Stomach smooth muscle (tissue), 2 donors: ENCODE data around the gene RNF222.
"Not testable (repeated sequence)": the region's sequence is repeated elsewhere in the genome, so short reads cannot be mapped to it uniquely, and the experiment has no call there.

Experiments
- H3K27ac ChIP-seq: one replicate; pipeline ENCODE4 v1.7.0; 2013; ENCODE audit warnings: mild to moderate bottlenecking, low read length, inconsistent platforms
- H3K27me3 ChIP-seq, 2 donors: one replicate each; pipeline ENCODE4 v1.7.0; 2013; ENCODE audit warnings: low read length in 2 of 2; ENCODE audit not compliant: insufficient read depth in 2 of 2, control insufficient read depth in 1 of 2
- H3K36me3 ChIP-seq, 2 donors: one replicate each; pipeline ENCODE4 v1.7.0; 2013; ENCODE audit warnings: low read length in 2 of 2; ENCODE audit not compliant: control insufficient read depth in 2 of 2, insufficient read depth in 2 of 2
- H3K4me1 ChIP-seq: one replicate; pipeline ENCODE4 v1.7.0; 2013; ENCODE audit warnings: low read length; ENCODE audit not compliant: control insufficient read depth, insufficient read depth
- H3K4me3 ChIP-seq, 2 donors: one replicate each; pipeline ENCODE4 v1.7.0; 2013; ENCODE audit warnings: low read length in 2 of 2
- H3K9ac ChIP-seq, 2 donors: one replicate each; pipeline ENCODE4 v1.7.0; 2013; ENCODE audit warnings: low read length in 2 of 2, mild to moderate bottlenecking in 1 of 2
- H3K9me3 ChIP-seq, 2 donors: one replicate each; pipeline ENCODE4 v1.7.0; 2013; ENCODE audit warnings: low read length in 2 of 2; ENCODE audit not compliant: control insufficient read depth in 2 of 2
- donor health status: healthy.
- donor health status: Pancreatic carcinoma.

The RNF222 gene

GRCh38 chr17:8394497-8394896 lies 3.1 kb downstream of the RNF222 start:
- not testable (repeated sequence) for H3K4me1 ChIP-seq, H3K27ac ChIP-seq, H3K9ac ChIP-seq, H3K4me3 ChIP-seq, H3K36me3 ChIP-seq, H3K9me3 ChIP-seq
- H3K27me3 ChIP-seq = peaks cover 27 to 31% of the 10 kb centered on the region in 2 donors

- Histone ChIP-seq H3K4me1 (no peaks in the 10 kb centered on the region), H3K9me3 (no peaks in the 10 kb centered on the region), H3K27ac (no peak overlapping the region), H3K36me3 (no peaks in the 10 kb centered on the region), H3K9ac (no peak overlapping the region), H3K4me3 (no peak overlapping the region), H3K27me3 (peaks cover 27 to 28% of the 10 kb centered on the region in 2 donors)
These were observed 4.0 kb downstream of the RNF222 start for GRCh38 chr17:8393470-8394231.

GRCh38 chr17:8392674-8393469 lies 4.8 kb downstream of the RNF222 start:
- H3K27ac ChIP-seq = no peak overlapping the region

GRCh38 chr17:8392274-8392673 lies 5.4 kb downstream of the RNF222 start:
- H3K27ac ChIP-seq = no peak overlapping the region
- H3K9ac ChIP-seq = no peak overlapping the region
- no peaks in the 10 kb centered on the region for H3K36me3 ChIP-seq
- H3K9me3 ChIP-seq = no peaks in the 10 kb centered on the region
- no peaks in the 10 kb centered on the region for H3K4me1 ChIP-seq
- no peak overlapping the region for H3K4me3 ChIP-seq
- peaks cover 17 to 19% of the 10 kb centered on the region in 2 donors for H3K27me3 ChIP-seq

More at GRCh38 chr17:8392674-8393469, 4.8 kb downstream of the RNF222 start:
- Histone ChIP-seq H3K9me3 (no peaks in the 10 kb centered on the region), H3K36me3 (no peaks in the 10 kb centered on the region), H3K9ac (no peak overlapping the region), H3K27me3 (peaks cover 23 to 25% of the 10 kb centered on the region in 2 donors), H3K4me3 (no peak overlapping the region), H3K4me1 (no peaks in the 10 kb centered on the region)

- H3K27ac ChIP-seq = no peak overlapping the region
- no peak overlapping the region for H3K4me3 ChIP-seq
- H3K4me1 ChIP-seq = no peaks in the 10 kb centered on the region
- peaks cover 14 to 17% of the 10 kb centered on the region in 2 donors for H3K27me3 ChIP-seq
- no peak overlapping the region for H3K9ac ChIP-seq
- no peaks in the 10 kb centered on the region for H3K36me3 ChIP-seq
- H3K9me3 ChIP-seq = no peaks in the 10 kb centered on the region
These were observed 5.9 kb downstream of the RNF222 start for GRCh38 chr17:8391711-8392110.

- Histone ChIP-seq H3K9me3 (no peaks in the 10 kb centered on the region), H3K9ac (no peak overlapping the region), H3K27me3 (peaks cover 1 to 2% of the 10 kb centered on the region in 2 donors), H3K4me3 (no peak overlapping the region), H3K4me1 (peaks cover 11% of the 10 kb centered on the region), H3K36me3 (no peaks in the 10 kb centered on the region), H3K27ac (no peak overlapping the region)
These were observed 9.5 kb downstream of the RNF222 start for GRCh38 chr17:8387914-8388651.

- Histone ChIP-seq H3K4me3 (no peak overlapping the region), H3K4me1 (peaks cover 15% of the 10 kb centered on the region), H3K27me3 (no peaks in the 10 kb centered on the region), H3K36me3 (no peaks in the 10 kb centered on the region), H3K27ac (no peak overlapping the region), H3K9ac (no peak overlapping the region), H3K9me3 (no peaks in the 10 kb centered on the region)
These were observed 10.8 kb downstream of the RNF222 start for GRCh38 chr17:8386841-8387240.

GRCh38 chr17:8384801-8385378 lies 12.7 kb downstream of the RNF222 start:
- H3K9me3 ChIP-seq = no peaks in the 10 kb centered on the region
- peaks cover 29% of the 10 kb centered on the region for H3K4me1 ChIP-seq
- no peak overlapping the region for H3K27ac ChIP-seq
- no peak overlapping the region for H3K9ac ChIP-seq
- H3K4me3 ChIP-seq = no peak overlapping the region
- peaks cover 9 to 15% of the 10 kb centered on the region in 2 donors for H3K36me3 ChIP-seq
- no peaks in the 10 kb centered on the region for H3K27me3 ChIP-seq

- Histone ChIP-seq H3K27me3 (no peaks in the 10 kb centered on the region), H3K27ac (peak within 1 kb of the TSS; percentile 41), H3K4me3 (peak within 1 kb of the TSS; percentile 93 to 99), H3K9ac (peak within 1 kb of the TSS; percentile 84 to 93), H3K4me1 (peaks cover 29% of the 10 kb centered on the region), H3K9me3 (no peaks in the 10 kb centered on the region), H3K36me3 (peaks cover 23 to 29% of the 10 kb centered on the region in 2 donors)
These were observed 14.3 kb downstream of the RNF222 start, which contains the start of gene RPL26 for GRCh38 chr17:8383143-8383822. Gene RPL26, minus strand, starts transcription at chr17:8383193. Its CDS starts 883 bp downstream, at chr17:8382310.

GRCh38 chr17:8382880-8383142 lies 14.8 kb downstream of the RNF222 start:
- Histone ChIP-seq H3K9me3 (no peaks in the 10 kb centered on the region), H3K4me3 (peak overlapping the region; percentile 93 to 99), H3K27ac (no peak overlapping the region), H3K4me1 (peaks cover 29% of the 10 kb centered on the region), H3K27me3 (no peaks in the 10 kb centered on the region), H3K9ac (peak overlapping the region; percentile 84 to 93), H3K36me3 (peaks cover 25 to 29% of the 10 kb centered on the region in 2 donors)
